Skeletal muscle cell (primary cell): ENCODE data around the gene TTBK2.

Experiments used
- DNase-seq: peaks from one replicate; pipeline ENCODE4 v3.0.0-alpha.2; 2010; ENCODE audit warnings: low read depth
- H3K4me3 ChIP-seq: 2 replicates; pipeline ENCODE4 v1.5.1; 2011; ENCODE audit warnings: low read depth, mild to moderate bottlenecking, control low read depth, low read length, moderate library complexity

TTBK2 gene

DNA sequence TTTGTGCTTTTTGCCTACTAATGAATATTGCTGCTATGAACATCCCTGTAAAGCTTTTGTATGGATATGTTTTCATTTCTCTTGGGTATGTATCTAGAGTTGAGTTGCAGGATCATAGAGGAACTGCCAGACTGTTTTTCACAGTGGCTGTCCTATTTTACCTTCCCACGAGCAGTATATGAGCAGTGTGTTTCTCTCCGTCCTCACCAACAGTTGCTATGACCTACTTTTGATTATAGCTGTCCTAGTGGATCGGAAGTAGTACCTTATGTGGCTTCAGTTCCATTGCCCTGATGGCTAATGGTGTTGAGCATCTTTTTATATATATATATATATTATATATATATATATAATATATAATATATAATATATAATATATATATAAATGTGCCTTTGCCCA lies 208.8 kb downstream of the TTBK2 start:
- no peak overlapping the region for H3K4me3 ChIP-seq
- DNase-seq = no peak

- DNase-seq = no peak
Observed at GRCh38 chr15:42710662-42711061, 209.9 kb downstream of the TTBK2 start.

DNA sequence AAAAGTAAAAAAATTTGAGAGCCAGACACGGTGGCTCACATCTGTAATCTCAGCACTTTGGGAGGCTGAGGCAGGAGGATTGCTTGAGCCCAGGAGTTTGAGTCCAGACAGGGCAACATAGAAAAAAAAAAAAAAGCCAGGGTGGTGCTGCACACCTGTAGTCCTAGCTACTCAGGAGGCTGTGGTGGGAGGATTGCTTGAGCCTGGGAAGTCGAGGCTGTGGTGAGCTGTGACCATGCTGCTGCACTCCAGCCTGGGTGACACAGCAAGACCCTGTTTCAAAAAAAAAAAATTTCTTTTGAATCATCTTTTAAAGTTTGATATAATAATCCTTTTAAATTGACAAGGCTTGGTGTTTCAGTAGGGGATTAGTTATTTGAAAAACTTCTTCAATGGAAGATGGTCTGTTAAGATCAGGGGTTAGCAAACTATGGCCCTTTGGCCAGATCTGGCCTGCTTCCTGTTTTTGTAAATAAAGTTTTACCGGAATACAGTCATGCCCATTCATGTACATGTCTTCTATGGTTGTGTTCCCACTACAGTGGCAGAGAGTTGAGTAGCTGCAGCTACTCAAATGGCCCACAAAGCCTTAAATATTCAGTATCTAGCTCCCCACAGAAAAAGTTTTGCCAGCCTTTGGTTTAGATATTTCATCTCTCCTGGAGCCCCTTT lies 212.6 kb downstream of the TTBK2 start:
- H3K4me3 ChIP-seq = no peak overlapping the region
- no peak for DNase-seq

More at GRCh38 chr15:42710662-42711061, 209.9 kb downstream of the TTBK2 start:
- no peak overlapping the region for H3K4me3 ChIP-seq

DNA sequence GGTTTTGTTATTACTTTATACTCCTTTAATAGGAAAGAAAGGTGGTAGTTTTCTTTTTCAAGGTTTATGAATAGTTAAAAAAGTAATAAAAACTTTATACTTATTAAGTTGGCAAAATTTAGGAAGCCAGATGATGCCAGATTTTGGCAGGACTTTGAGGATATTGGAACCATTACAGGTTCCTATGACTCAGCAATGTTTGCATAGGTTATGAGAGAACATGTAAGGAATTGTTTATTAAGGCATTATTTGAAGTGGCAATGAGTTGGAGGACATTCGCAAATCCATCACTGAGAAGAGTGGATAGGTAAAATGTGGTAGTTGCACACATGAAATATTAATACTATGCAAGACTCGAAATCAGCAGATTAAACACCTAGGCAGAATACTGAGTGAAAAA lies 213.5 kb downstream of the TTBK2 start:
- DNase-seq = no peak
- H3K4me3 ChIP-seq = no peak overlapping the region

DNA sequence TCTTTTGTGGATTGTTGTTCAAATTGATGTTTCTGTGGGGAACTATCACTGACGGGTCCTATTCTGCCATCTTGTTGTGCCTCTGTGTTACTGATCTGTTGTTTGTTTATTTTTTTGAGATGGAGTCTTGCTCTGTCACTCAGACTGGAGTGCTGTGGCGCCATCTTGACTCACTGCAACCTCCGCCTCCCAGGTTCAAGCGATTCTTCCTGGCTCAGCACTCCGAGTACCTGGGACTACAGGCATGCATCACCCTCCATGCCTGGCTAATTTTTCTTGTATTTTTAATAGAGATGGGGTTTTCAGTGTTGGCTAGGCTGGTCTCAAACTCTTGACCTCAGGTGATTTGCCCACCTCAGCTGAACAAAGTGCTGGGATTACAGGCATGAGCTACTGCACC lies 215.2 kb downstream of the TTBK2 start:
- no peak for DNase-seq
- no peak overlapping the region for H3K4me3 ChIP-seq

- DNase-seq = no peak
- no peak overlapping the region for H3K4me3 ChIP-seq
Observed at GRCh38 chr15:42704492-42704926, 216.1 kb downstream of the TTBK2 start.

GRCh38 chr15:42696626-42697025 lies 224.0 kb downstream of the TTBK2 start:
- DNase-seq = no peak
- H3K4me3 ChIP-seq = no peak overlapping the region

- no peak for DNase-seq
Observed at GRCh38 chr15:42695527-42696071, 225.0 kb downstream of the TTBK2 start.

DNA sequence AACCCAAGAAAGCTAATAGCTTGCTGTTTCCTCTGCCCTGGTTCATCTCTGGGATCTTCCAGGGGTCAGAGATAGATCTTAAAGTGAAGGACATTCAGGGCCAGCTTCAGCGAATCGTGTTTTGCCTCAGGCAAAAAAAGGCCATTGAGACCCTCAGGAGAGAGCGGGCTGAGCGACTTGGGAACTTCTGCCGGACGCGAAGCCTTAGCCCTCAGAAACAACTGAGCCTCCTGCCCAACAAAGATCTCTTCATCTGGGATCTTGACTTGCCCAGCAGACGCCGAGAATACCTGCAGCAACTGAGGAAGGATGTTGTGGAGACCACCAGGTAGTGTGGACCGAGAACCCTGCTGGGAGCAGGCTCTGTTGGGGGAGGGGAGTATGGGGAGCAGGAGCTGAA lies 226.2 kb downstream of the TTBK2 start:
- no peak for DNase-seq

More at GRCh38 chr15:42695527-42696071, 225.0 kb downstream of the TTBK2 start:
- H3K4me3 ChIP-seq = no peak overlapping the region

GRCh38 chr15:42693942-42694341 lies 226.6 kb downstream of the TTBK2 start:
- no peak overlapping the region for H3K4me3 ChIP-seq
- no peak for DNase-seq

More for the DNA sequence above, 226.2 kb downstream of the TTBK2 start:
- no peak overlapping the region for H3K4me3 ChIP-seq

GRCh38 chr15:42693496-42693895 lies 227.1 kb downstream of the TTBK2 start:
- H3K4me3 ChIP-seq = no peak overlapping the region
- no peak for DNase-seq

- H3K4me3 ChIP-seq = no peak overlapping the region
- no peak for DNase-seq
Observed at GRCh38 chr15:42692997-42693396, 227.6 kb downstream of the TTBK2 start.

- H3K4me3 ChIP-seq = no peak overlapping the region
Observed at GRCh38 chr15:42692536-42692935, 228.0 kb downstream of the TTBK2 start.

GRCh38 chr15:42691770-42692169 lies 228.8 kb downstream of the TTBK2 start:
- DNase-seq = no peak
- H3K4me3 ChIP-seq = no peak overlapping the region

More at GRCh38 chr15:42692536-42692935, 228.0 kb downstream of the TTBK2 start:
- DNase-seq = no peak

DNA sequence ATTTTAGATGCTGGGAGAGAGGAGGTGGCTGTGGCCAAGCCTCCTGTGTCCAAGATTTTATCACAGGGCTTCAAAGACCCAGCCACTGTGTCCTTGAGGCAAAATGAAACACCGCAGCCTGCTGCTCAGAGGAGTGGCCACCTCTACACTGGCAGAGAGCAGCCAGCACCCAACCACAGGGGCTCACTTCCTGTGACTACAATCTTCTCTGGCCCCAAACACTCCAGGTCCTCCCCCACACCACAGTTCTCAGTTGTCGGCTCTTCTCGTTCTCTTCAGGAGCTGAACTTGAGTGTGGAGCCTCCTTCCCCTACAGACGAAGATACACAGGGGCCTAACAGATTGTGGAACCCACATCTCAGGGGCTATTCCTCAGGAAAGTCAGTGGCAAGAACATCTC lies 229.3 kb downstream of the TTBK2 start:
- no peak for DNase-seq
- no peak overlapping the region for H3K4me3 ChIP-seq
